Activated T-helper 1 cell treated with anti-CD3 and anti-CD28 coated beads, Interleukin-12 subunit alpha, Interleukin-12 subunit beta, Interleukin-2, Interleukin-4 antibody, amounts not matched to agents 30 ng/mL and 10 ng/mL and 1 ng/mL, durations not matched to agents 14 hours and 24 hours and 36 hours (primary cell): ENCODE results near the gene PTBP3. TPM values are rescaled to one million over a fixed set of nuclear protein-coding genes. Genes with fewer than 3 reads are reported as not detected.

ENCODE experiments used
- DNase-seq: peaks from one replicate; pipeline ENCODE4 v3.0.0; 2021; ENCODE audit warnings: low spot score
- H3K27ac Mint-ChIP-seq: one replicate; pipeline ENCODE4 v1.8.0; 2021; ENCODE audit warnings: mild to moderate bottlenecking, mixed read lengths
- H3K27me3 Mint-ChIP-seq: one replicate; pipeline ENCODE4 v1.8.0; 2022; ENCODE audit warnings: mild to moderate bottlenecking, moderate library complexity, mixed read lengths; ENCODE audit not compliant: insufficient read depth
- H3K36me3 Mint-ChIP-seq: one replicate; pipeline ENCODE4 v1.8.0; 2021; ENCODE audit warnings: low read depth, mixed read lengths
- H3K4me1 Mint-ChIP-seq: one replicate; pipeline ENCODE4 v1.8.0; 2021; ENCODE audit warnings: low read depth, mixed read lengths
- H3K4me3 Mint-ChIP-seq: one replicate; pipeline ENCODE4 v1.8.0; 2021; ENCODE audit warnings: mild to moderate bottlenecking, moderate library complexity, mixed read lengths
- H3K9me3 Mint-ChIP-seq: one replicate; pipeline ENCODE4 v1.8.0; 2021; ENCODE audit warnings: mixed read lengths
- intact Hi-C: fragments of 100-400 bp; cut with micrococcal nuclease; formaldehyde crosslinking; loops from one replicate; pipeline ENCODE4 v1.15.1; 2024
- total RNA-seq: library from RNA; stranded (reverse); gene quantifications from 2 replicates; pipeline ENCODE4 v1.2.3, GENCODE V29; 2022

Gene PTBP3
- total RNA-seq, 1 donor from 2014 or later = 101 TPM

GRCh38 chr9:112327718-112328450 is 5.5 kb downstream of the PTBP3 start:
- peaks cover 56% of the 10 kb centered on the region for H3K4me1 Mint-ChIP-seq
- DNase-seq = no peak
- no peaks in the 10 kb centered on the region for H3K27me3 Mint-ChIP-seq
- intact Hi-C loops = loop anchor here (1.0 kb wide), 1 partner anchor 11 kb away; no protein-coding TSS in a partner anchor
- peaks cover 27% of the 10 kb centered on the region for H3K36me3 Mint-ChIP-seq
- H3K9me3 Mint-ChIP-seq = peaks cover 13% of the 10 kb centered on the region
- H3K4me3 Mint-ChIP-seq = no peak overlapping the region
- H3K27ac Mint-ChIP-seq = peak overlapping the region; percentile 43

GRCh38 chr9:112326194-112326593 is 7.2 kb downstream of the PTBP3 start:
- Mint-ChIP-seq H3K36me3 (peaks cover 35% of the 10 kb centered on the region), H3K4me1 (peaks cover 53% of the 10 kb centered on the region), H3K27ac (no peak overlapping the region), H3K4me3 (no peak overlapping the region), H3K27me3 (no peaks in the 10 kb centered on the region), H3K9me3 (peaks cover 13% of the 10 kb centered on the region)
- intact Hi-C loops = no loop called here
- no peak for DNase-seq

- Mint-ChIP-seq H3K27me3 (no peaks in the 10 kb centered on the region), H3K9me3 (peaks cover 13% of the 10 kb centered on the region), H3K27ac (no peak overlapping the region), H3K4me1 (peaks cover 50% of the 10 kb centered on the region), H3K4me3 (no peak overlapping the region), H3K36me3 (peaks cover 37% of the 10 kb centered on the region)
- intact Hi-C loops = no loop called here
- no peak for DNase-seq
These were observed 7.8 kb downstream of the PTBP3 start for GRCh38 chr9:112325600-112325999.

GRCh38 chr9:112325127-112325526 is 8.3 kb downstream of the PTBP3 start:
- DNase-seq = no peak
- Mint-ChIP-seq H3K36me3 (peaks cover 39% of the 10 kb centered on the region), H3K27ac (no peak overlapping the region), H3K9me3 (peaks cover 13% of the 10 kb centered on the region), H3K4me3 (no peak overlapping the region), H3K27me3 (no peaks in the 10 kb centered on the region), H3K4me1 (peaks cover 48% of the 10 kb centered on the region)
- intact Hi-C loops = no loop called here

GRCh38 chr9:112323378-112323854 is 10.0 kb downstream of the PTBP3 start:
- intact Hi-C loops = no loop called here
- no peak overlapping the region for H3K27ac Mint-ChIP-seq
- peaks cover 52% of the 10 kb centered on the region for H3K4me1 Mint-ChIP-seq
- H3K4me3 Mint-ChIP-seq = no peak overlapping the region
- no peaks in the 10 kb centered on the region for H3K27me3 Mint-ChIP-seq
- H3K36me3 Mint-ChIP-seq = peaks cover 43% of the 10 kb centered on the region
- no peak for DNase-seq
- peaks cover 13% of the 10 kb centered on the region for H3K9me3 Mint-ChIP-seq

- Mint-ChIP-seq H3K36me3 (peaks cover 43% of the 10 kb centered on the region), H3K4me1 (peaks cover 52% of the 10 kb centered on the region), H3K27me3 (peaks cover 1% of the 10 kb centered on the region), H3K27ac (no peak overlapping the region), H3K9me3 (peaks cover 13% of the 10 kb centered on the region), H3K4me3 (no peak overlapping the region)
- intact Hi-C loops = no loop called here
- DNase-seq = no peak
These were observed 10.6 kb downstream of the PTBP3 start for GRCh38 chr9:112322701-112323377.

- Mint-ChIP-seq H3K27me3 (peaks cover 1% of the 10 kb centered on the region), H3K27ac (peak overlapping the region; percentile 79), H3K4me3 (peak overlapping the region; percentile 46), H3K4me1 (peaks cover 55% of the 10 kb centered on the region), H3K9me3 (no peaks in the 10 kb centered on the region), H3K36me3 (peaks cover 21% of the 10 kb centered on the region)
- intact Hi-C loops = loop anchor here (5.0 kb wide), 1 partner anchor 399 kb away; no protein-coding TSS in a partner anchor
- DNase-seq = no peak
These were observed 17.0 kb downstream of the PTBP3 start for GRCh38 chr9:112316258-112316943.

- DNase-seq = no peak
- H3K27ac Mint-ChIP-seq = peak overlapping the region; percentile 79
- peak overlapping the region; percentile 46 for H3K4me3 Mint-ChIP-seq
- peaks cover 20% of the 10 kb centered on the region for H3K36me3 Mint-ChIP-seq
- peaks cover 52% of the 10 kb centered on the region for H3K4me1 Mint-ChIP-seq
- intact Hi-C loops = loop anchor here (5.0 kb wide), 1 partner anchor 398 kb away; no protein-coding TSS in a partner anchor
- H3K27me3 Mint-ChIP-seq = peaks cover 1% of the 10 kb centered on the region
- no peaks in the 10 kb centered on the region for H3K9me3 Mint-ChIP-seq
These were observed 17.8 kb downstream of the PTBP3 start for GRCh38 chr9:112315331-112316257.

GRCh38 chr9:112312139-112312538 is 21.3 kb downstream of the PTBP3 start:
- Mint-ChIP-seq H3K36me3 (peaks cover 12% of the 10 kb centered on the region), H3K27ac (no peak overlapping the region), H3K4me3 (no peak overlapping the region), H3K4me1 (peaks cover 32% of the 10 kb centered on the region), H3K27me3 (no peaks in the 10 kb centered on the region), H3K9me3 (no peaks in the 10 kb centered on the region)
- intact Hi-C loops = no loop called here
- DNase-seq = no peak

- no peak overlapping the region for H3K27ac Mint-ChIP-seq
- intact Hi-C loops = no loop called here
- H3K36me3 Mint-ChIP-seq = peaks cover 12% of the 10 kb centered on the region
- no peaks in the 10 kb centered on the region for H3K9me3 Mint-ChIP-seq
- H3K4me3 Mint-ChIP-seq = no peak overlapping the region
- no peaks in the 10 kb centered on the region for H3K27me3 Mint-ChIP-seq
- H3K4me1 Mint-ChIP-seq = peaks cover 25% of the 10 kb centered on the region
- no peak for DNase-seq
These were observed 21.9 kb downstream of the PTBP3 start for GRCh38 chr9:112311497-112311896.

GRCh38 chr9:112310826-112311225 is 22.6 kb downstream of the PTBP3 start:
- H3K36me3 Mint-ChIP-seq = peaks cover 7% of the 10 kb centered on the region
- intact Hi-C loops = no loop called here
- no peak overlapping the region for H3K27ac Mint-ChIP-seq
- H3K4me3 Mint-ChIP-seq = no peak overlapping the region
- DNase-seq = no peak
- no peaks in the 10 kb centered on the region for H3K27me3 Mint-ChIP-seq
- peaks cover 19% of the 10 kb centered on the region for H3K4me1 Mint-ChIP-seq
- H3K9me3 Mint-ChIP-seq = no peaks in the 10 kb centered on the region

- peaks cover 6% of the 10 kb centered on the region for H3K36me3 Mint-ChIP-seq
- intact Hi-C loops = no loop called here
- H3K4me1 Mint-ChIP-seq = peaks cover 10% of the 10 kb centered on the region
- H3K27ac Mint-ChIP-seq = no peak overlapping the region
- no peak for DNase-seq
- H3K4me3 Mint-ChIP-seq = no peak overlapping the region
- H3K27me3 Mint-ChIP-seq = no peaks in the 10 kb centered on the region
- H3K9me3 Mint-ChIP-seq = no peaks in the 10 kb centered on the region
These were observed 24.8 kb downstream of the PTBP3 start for GRCh38 chr9:112308588-112308987.
